Measurements from ENCODE around the gene SPRR2F. TPM values are rescaled to one million over a fixed set of nuclear protein-coding genes. Genes with fewer than 3 reads are reported as not detected.

Gene SPRR2F, protein sequence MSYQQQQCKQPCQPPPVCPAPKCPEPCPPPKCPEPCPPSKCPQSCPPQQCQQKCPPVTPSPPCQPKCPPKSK
- total RNA-seq (2011; cell fraction: chromatin; rRNA removed; ENCODE audit: low replicate concordance), result not detected in 2 replicates
- not detected in 2 replicates for total RNA-seq (2011; cell fraction: nucleolus; rRNA removed)
- total RNA-seq (2011; cell fraction: nucleoplasm; rRNA removed), result not detected in 2 replicates
- 0.33 TPM in 1 of 2 replicates, not detected in the other for total RNA-seq (2014; rRNA removed)
- total RNA-seq (2014; rRNA removed; fragmentation: Illumina TruSeq; extraction: Trizol), result 0.22 and 0.41 TPM in 2 replicates
- not detected in 2 replicates for total RNA-seq (2015; rRNA removed; fragmentation: Illumina TruSeq; extraction: Trizol)
- 0.76 TPM in 1 of 2 replicates, not detected in the other for total RNA-seq (2021)
- polyA plus RNA-seq (2011; rRNA removed), result not detected in 2 replicates
- not detected in 2 replicates for polyA plus RNA-seq (2011; cell fraction: cytosol; rRNA removed)
- polyA plus RNA-seq (2011; cell fraction: nucleus; rRNA removed), result not detected in 2 replicates
- polyA plus RNA-seq (2012), result 0.26 and 0.33 TPM in 2 replicates
- polyA plus RNA-seq (2014; fragmentation: Illumina TruSeq; extraction: Trizol), result 0.29 and 0.39 TPM in 2 replicates
- 1 to 10 TPM; 1.9 to 2.0 TPM for polyA plus RNA-seq (2014; fragmentation: Nextera tagmentation; extraction: Ambion mirVana)
- 0.35 and 0.41 TPM in 2 replicates for polyA plus RNA-seq (2014; rRNA removed)
- not detected in 2 replicates for polyA minus RNA-seq (2011; rRNA and poly(A)+ RNA removed)
- polyA minus RNA-seq (2011; cell fraction: cytosol; rRNA and poly(A)+ RNA removed), result not detected in 2 replicates
- polyA minus RNA-seq (2011; cell fraction: nucleus; rRNA and poly(A)+ RNA removed), result not detected in 2 replicates
- Bru-seq, nascent RNA, result percentile 30 among the genes with signal in this experiment
- percentile 22 among the genes with signal in this experiment for BruChase-seq, experiment 1, labeled RNA remaining after a 2-hour chase
- BruChase-seq, experiment 2, labeled RNA remaining after a 6-hour chase, result percentile 33 among the genes with signal in this experiment
- long read RNA-seq, experiment 1, partial matches to known transcripts, result 0 of 1 reads
- long read RNA-seq, experiment 1, other reads (novel, unspliced or antisense), result 1 of 1 reads
- long read RNA-seq, experiment 2, result 0 reads
- long read RNA-seq, experiment 3, result 0 reads

DNA sequence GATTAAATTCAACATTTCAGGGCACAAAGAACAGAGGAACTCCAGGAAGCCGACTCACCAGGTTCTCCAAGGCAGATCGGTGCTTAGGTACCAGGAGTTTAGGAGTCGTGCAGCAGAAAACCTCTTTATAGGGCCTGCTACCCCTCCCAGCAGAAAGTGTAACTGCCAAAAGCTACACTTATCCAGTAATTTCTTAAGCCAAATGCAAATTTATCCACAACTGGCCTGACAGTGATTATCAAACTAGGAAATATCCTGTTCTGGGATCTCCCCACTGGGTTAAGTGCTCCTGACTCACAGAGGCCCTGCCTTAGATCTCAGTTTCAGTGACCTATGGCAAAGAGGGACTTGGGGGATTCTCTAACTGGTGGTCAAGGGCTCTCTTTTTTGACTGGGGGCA, at the start of gene SPRR2F:
Gene SPRR2F, minus strand, starts transcription at position 101 of the 400 bp plus-strand sequence. CDS start 783 bp downstream, outside the sequence.
- Histone ChIP-seq H3K4me1 (replicated peaks in 1 of 2; ENCODE audit: control insufficient read depth in 2 of 2, insufficient read depth in 2 of 2, low read length in 2 of 2) (peaks cover 0 to 10% of the 10 kb centered on the region in 2 experiments; a peak in 2 of 5 replicates), H3K27ac (ENCODE audit: extremely low read depth, low read depth, low read length) (no peak within 1 kb of the TSS), H3K79me2 (ENCODE audit: control insufficient read depth, insufficient read depth, low read length) (no peaks in the 10 kb centered on the region), H3K9ac (ENCODE audit: insufficient read depth in 1 of 2, low read depth in 2 of 2, low read length in 2 of 2) (no peak within 1 kb of the TSS), H3K4me3 (no peak within 1 kb of the TSS), H3K36me3 (ENCODE audit: control insufficient read depth, insufficient read depth, low read length) (no peaks in the 10 kb centered on the region), H3K27me3 (ENCODE audit: control insufficient read depth in 2 of 2, insufficient read depth in 2 of 2, low read length in 2 of 2) (no peaks in the 10 kb centered on the region), H2AFZ (ENCODE audit: low read depth, low read length) (peak within 1 kb of the TSS; percentile 46; the same call in 1 of the 2 replicates), H4K20me1 (replicated peaks; ENCODE audit: control insufficient read depth, insufficient read depth, low read length) (no peaks in the 10 kb centered on the region), H3K9me1 (ENCODE audit: control insufficient read depth, insufficient read depth, low read length) (no peaks in the 10 kb centered on the region), H3K9me3 (replicated peaks; ENCODE audit: control insufficient read depth, insufficient read depth, low read depth, low read length) (no peaks in the 10 kb centered on the region), H3K4me2 (ENCODE audit: insufficient read depth, low read length) (no peak within 1 kb of the TSS)
- DNase-seq (ENCODE audit: extremely low read depth in 1 of 4, low spot score in 3 of 4) (no peak), ATAC-seq (peak; percentile 33; the same call in 1 of the 3 replicates), FAIRE-seq (no peak)
- CTCF ChIA-PET (ENCODE audit: low intra/inter-chr PET ratio), result no interaction called here
- in situ Hi-C loops (cut with MboI) (no loop called here), intact Hi-C loops (cut with micrococcal nuclease) (no loop called here)
- BruUV-seq (replicated peaks), result no TSS peak
- no peak for TF ChIP-seq CBX5 (IDR thresholded peaks at IDR 0.05; ENCODE audit: borderline replicate concordance, low read depth)
- WGBS (ENCODE audit: insufficient coverage, low coverage, missing lambda C conversion rate), result 37% methylated on average over 3 of the region's 3 CpGs
- POLR2A ChIA-PET, result no interaction called here

Measured in K562 (cell line).